ENCODE measurements around the gene SMYD3.

- TF ChIP-seq ZNF274 (IDR thresholded peaks at IDR 0.05; ENCODE audit: low read depth, low read length) (no peak), YY1 (IDR thresholded peaks at IDR 0.05; ENCODE audit: insufficient read depth, insufficient read length) (no peak)
These were observed 791.8 kb downstream of the SMYD3 start for GRCh38 chr1:245715291-245715701.
